SKM-1 treated with dmso at 0.1 percent for 144 hours (cell line): ENCODE results near the gene OLA1.

Experiments used
- DNase-seq: peaks from one replicate; lab custom pipeline; 2025; ENCODE audit not compliant: unreplicated experiment; lab: John Stamatoyannopoulos, UW

OLA1 gene

DNA sequence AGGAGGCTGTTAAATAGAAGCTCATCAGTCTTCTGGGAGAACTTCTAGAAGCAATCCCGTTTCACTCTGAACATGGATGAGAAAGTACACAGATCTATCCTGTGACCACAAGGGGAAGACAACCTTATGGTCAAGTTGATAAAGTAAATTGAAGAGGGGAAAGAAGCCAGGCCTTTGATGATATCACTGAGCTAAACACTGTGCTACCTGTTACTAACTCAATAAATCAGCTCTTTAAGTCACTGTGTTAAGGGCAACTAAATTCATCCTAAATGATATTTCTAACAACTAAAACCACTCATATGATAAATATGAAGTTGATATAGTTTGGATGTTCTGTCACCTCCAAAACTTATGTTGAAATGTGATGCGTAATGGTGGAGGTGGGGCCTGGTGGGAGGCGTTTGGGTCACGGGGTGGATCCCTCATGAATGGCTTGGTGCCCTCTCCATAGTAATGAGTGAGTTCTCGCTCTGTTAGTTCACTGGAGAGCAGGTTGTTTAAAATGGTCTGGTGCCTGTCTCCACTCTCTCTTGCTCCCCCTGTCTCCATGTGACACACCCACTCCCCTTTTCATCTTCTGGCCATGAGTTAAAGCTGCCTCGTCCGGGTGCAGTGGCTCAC lies 23.6 kb downstream of the OLA1 start:
- DNase-seq: no peak

DNA sequence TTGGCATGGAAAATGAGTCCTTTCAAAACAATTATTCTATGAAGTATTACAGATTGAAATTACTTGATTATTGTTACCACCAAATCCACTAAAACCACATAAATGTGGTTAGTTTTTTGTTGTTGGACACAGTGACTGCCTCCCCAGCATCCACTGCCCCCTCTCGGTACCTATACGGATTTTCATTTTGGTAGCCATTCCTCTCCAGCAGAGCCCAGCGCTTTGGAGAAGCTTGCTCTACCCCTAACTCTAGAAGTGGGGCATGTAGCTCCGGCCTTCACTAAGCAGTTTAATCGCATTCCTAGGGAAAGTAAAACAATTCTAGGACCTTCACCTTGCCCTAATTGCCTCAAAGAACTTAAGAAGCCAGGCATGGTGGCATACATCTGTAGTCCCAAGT lies 24.2 kb downstream of the OLA1 start:
- no peak for DNase-seq

DNA sequence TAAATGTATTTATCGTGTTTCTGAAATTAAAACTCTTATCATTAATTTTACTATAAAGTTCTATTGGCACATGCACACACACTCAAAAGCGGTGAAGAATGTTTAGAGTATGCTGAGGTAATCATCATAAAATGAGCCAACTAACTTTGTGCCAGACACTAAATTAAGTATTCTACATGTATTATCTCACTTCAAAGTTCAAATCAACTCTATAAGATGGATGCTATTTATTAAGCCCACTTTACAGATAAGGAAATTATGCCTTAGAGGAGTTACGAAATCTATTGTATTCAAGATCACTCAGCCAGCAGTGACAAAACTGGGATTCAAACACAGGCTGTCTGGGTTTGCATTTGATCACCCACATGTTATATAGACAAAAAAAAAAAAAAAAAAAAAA lies 24.9 kb downstream of the OLA1 start:
- DNase-seq: no peak

DNA sequence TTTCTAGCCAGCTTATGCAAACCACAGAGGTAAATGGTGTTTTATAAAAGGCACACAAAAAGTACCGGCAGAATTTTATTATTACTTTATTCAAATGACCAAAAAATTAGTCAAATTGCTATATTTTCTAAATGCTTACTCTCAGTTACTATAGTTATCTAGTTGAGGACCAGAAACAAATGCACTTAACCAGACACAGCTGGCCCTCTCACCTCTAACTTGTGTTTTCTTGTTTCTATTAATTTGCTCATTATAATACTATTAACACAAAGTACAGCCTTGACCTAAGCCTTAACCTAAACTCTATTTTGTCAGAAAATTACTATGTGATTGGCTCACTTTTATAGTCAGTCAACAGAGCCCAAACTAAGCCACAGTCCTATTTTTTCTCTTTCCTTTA lies 26.2 kb downstream of the OLA1 start:
- DNase-seq: no peak

DNA sequence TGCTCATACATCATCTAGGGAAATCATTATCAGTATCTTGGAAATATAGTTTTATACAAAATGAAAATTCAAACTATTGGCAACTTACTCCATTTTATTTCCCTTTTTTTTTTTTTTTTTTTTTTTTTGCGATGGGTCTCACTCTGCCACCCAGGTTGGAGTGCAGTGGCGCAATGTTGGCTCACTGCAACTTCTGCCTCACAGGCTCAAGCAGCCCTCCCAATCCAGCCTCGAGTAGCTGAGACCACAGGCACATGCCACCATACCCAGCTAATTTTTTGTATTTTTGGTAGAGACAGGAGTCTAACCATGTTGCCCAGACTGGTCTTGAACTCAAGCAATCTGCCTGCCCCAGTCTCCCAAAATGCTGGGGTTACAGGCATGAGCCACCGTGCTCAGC lies 29.0 kb downstream of the OLA1 start:
- no peak for DNase-seq

DNA sequence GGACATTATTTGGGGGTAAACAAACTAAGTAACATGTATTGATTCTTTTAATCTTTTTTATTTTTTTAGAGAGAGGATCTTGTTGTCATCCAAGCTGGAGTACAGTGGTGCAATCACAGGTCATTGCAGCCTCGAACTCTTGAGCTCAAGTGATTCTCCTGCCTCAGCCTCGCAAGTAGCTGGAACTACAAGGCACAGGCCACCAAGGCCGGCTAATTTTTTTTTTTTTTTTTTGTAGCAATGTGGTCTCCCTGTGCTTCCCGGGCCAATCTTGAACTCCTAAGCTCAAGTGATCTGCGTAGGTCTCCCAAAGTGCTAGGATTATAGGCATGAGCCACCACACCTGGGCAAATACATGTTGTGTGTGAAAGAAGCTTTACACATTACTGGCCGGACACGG lies 29.6 kb downstream of the OLA1 start:
- DNase-seq: no peak

DNA sequence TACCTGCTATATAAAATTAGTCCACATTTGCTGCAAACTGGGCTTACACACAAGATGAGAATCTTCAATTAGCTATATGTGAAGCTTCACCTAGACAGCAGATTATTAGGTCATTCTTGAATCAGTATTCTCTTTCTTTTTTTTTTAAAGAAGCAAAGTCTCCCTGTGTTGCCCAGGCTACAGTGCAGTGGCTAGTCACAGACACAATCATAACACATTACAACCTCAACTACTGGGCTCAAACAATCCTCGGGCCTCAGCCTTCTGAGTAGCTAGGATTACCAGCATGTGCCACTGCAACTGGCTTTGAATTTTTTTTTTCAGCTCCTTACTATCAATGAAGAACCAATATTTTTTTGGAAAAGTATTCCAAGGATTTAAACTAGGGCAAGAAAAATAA lies 30.5 kb downstream of the OLA1 start:
- DNase-seq: no peak

DNA sequence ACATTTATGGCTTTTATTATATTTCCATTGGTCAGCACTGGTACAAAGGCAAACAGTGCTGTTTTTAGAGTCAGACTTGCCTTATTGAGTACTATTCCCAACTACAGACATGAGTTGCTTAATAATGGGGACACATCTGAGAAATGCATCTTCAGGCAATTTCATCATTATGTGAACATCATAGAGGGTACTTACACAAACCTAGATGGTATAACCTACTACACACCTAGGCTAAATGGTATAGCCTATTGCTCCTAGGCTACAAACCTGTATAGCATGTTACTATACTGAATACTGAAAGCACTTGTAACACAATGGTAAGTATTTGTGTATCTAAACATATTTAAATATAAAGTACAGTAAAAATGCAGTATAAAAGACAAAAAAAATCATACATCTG lies 36.4 kb downstream of the OLA1 start:
- DNase-seq: no peak

DNA sequence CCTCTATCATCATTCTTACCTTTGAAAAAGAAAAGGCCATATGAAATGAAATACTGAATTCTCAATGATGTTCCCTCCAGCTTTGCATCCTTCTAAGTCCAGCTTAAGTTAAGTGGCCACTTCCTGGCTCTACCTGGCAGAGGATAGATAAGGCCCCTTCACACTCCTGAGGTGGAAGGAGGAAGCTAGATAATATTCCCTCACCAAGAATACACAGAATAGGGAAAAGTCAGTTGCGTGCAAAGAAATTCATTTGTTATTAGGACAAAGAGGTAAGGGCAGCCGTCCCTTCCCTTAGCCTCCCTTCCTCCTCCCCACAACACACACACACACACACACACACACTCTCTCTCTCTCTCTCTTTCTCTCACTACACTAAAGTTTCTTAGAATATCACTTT lies 37.5 kb downstream of the OLA1 start:
- DNase-seq: no peak

DNA sequence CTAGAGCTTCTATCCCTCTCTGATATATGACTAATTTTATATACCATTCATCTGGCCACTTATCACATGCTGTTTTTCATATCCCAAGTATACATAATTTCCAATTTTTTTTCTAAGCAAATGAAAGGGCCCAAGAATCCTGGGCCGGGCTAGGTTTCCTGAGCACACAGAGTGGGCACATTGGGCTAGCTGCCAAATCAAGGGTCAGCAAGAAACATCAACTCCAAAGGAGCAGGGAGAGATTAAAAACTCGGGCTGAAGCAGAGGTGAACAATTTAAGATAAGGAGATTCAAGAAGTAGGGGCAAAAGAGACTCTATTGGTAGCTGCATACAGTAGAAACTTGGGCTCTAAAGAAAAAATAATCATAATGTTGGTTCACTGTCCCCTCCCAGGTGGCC lies 39.0 kb downstream of the OLA1 start:
- DNase-seq: no peak

DNA sequence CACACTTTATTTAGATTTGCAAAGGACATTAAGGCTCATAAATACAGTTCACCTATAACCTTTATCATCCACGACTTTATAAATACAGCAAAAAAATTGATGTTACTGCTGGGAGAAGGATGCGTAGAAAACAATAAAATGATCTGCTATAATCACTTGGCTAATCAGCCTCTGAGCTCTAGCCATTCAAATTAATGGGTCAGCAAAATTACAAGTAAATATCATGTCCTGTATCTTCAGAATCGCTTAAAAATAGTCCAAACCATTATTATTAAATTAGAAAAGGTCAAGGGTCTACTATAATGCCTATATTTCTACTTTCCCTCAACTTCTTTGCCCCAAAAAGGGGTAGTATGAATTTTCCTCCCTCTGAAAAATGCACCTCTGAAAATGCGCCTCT lies 40.3 kb downstream of the OLA1 start:
- no peak for DNase-seq

DNA sequence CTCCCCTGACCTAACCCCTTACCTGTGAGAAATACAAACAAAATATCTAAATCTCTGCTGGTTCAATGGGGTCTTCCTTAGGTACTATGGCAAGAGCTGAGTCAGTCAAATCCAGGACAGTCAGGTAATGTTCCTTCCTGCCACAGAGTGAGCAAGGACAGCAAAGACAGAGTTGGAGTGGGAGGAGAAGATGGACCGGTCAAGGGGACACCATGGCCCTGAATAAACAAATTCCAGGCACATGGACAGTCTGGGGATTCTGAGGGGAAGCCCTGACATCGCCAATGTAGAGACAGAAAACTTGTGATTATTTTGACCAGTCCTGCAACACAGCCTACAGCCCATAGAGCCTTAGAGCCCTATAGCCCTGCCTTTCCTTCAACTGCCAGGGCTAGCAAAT lies 42.8 kb downstream of the OLA1 start:
- no peak for DNase-seq

DNA sequence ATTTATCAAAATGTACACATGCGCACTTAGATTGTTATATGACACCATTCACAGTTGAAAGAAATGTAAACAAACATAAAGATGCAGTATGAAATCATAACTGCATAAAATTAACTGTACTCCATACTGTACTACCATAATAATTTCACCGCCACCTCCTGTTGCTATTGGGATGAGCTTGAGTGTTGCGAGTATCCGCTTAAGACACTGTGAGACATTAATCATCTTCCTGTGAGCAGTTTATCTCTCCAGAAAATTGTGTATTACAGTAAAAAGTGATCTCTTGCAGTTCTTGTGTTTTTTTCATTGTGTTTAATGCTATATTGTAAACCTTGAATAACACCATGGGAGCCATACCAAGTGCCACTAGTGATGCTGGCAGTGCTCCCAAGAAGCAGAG lies 46.1 kb downstream of the OLA1 start:
- no peak for DNase-seq

DNA sequence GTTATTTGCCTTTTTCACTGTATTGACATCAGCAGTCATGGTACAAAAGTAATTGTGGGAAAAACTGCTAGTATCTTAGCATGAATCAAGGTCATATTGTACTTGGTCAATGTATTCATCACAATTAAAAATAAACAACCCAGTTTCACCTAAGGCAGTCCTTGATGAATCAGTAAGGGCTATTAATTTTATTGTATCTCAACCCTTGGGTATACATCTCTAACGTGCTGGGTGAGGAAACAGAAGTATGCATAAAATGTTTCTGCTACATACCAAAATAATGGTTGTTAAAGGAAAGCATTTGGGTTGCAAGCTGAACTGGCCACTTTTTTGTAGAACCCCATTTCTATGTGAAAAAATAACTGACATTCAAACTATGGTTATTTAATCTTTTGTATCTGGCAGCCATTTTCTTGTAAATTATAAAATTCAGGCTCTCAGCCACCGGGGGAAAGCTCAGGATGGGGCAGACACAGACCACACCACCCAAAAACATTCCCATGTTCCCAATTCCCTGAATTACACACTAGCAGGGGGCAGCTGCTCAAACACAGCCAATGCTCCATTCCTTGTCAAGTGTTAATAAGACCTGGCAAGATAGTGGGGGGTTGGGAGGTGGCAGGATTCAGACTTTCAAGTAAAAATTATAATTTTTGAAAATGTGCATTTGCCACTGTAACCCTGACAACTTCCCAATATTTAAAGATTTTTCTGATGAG lies 49.3 kb downstream of the OLA1 start:
- no peak for DNase-seq

DNA sequence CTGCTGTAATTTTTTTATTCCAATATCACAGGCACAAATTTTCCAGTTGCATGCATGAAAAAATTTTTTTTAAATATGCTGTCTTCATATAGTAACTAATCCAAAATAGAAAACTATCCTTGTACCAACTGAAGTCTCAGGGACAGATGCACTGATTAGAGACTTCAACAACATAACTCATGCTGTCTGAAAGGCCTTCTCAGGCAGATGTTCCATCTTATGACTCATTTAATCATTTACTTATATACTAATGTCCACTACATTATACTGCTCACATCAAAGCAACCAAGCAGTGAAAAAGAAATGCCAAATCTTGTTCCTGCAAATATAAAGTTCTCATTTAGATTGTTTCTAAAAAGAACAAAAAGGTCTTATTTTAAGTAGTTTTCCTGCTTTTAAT lies 53.1 kb downstream of the OLA1 start:
- no peak for DNase-seq

DNA sequence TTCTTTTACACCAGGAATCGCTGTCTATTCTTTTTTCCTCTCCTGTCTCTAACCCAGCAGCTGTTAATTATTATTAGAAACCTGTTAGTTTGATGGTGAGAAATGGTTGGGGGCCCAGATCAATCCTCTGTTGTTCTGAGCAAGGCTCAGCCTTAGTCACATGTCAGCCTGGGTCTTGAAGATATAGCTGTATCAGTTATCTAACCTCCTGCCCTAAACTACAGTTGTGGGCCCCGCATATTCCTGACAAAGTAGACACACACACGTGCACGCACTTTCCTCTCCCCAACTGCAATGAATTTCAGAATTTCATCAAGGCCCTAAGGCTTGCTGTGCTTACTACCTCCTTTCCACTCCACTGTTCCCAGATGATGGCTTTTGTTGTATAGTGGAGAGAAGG lies 54.6 kb downstream of the OLA1 start:
- no peak for DNase-seq

DNA sequence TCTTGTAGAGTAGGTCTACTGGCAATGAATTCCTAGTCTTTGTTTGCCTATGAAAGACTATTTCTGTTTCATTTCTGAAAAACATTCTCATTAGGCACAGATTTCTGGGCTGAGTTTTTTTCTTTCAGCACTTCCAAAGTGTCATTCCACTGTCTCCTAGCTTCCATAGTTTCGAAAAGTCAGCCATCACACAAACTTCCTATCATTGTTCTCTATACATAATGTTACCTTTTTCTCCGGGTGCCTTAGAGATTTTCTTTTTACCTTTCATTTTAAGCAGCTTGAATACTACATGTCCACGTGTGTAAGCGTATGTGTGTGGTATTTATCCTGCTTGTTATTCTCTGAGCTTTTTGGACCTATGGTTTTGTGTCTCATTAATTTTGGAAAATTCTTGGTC lies 55.7 kb downstream of the OLA1 start:
- no peak for DNase-seq

DNA sequence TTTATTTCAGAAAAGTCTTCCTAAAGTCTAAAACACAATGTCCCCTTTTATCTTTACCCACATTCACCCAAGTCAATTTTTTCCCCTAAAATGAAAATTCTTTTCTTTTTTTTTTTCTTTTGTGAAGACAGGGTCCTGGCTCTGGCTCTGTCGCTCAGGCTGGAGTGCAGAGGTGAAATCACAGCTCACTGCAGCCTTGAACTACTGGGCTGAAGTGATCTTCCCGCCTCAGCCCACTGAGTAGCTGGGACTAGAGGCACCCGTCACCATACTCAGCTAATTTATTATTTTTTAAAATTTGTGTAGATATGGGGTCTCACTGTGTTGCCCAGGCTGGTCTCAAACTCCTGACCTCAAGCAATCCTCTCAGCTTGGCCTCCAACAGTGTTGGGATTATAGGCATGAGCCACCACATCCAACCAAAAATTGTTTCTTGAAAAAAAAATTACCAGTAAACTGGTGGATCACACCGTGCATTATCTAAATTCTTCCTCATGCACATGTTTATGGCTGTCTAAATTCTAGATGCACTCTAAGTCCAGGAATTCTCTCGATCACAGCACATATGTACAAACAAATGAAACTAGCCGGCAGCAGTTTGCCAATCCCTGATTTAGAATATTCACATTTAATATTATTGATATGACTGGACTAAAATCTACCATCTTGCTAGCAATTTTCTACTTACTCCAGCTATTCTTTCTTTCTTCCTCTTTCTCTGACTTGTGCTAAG lies 56.8 kb downstream of the OLA1 start:
- DNase-seq: no peak

DNA sequence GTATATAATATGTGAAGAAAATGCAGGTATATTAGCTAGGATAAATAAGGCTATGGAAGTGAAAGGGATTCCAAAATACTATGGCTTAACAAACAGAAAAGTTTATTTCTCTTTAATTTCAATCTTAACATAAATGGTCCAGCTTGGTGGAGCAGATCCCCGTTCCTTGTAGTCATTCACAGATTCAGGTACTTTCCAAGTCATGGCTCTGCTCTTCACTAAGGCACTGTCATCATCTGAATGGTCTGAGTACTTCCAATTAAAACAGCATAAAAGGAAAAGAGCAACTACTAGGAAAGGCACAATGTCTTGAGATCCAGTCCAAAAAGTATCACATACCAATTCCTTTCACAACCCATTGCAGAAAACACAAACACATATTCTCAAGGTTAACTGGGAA lies 63.4 kb downstream of the OLA1 start:
- no peak for DNase-seq

DNA sequence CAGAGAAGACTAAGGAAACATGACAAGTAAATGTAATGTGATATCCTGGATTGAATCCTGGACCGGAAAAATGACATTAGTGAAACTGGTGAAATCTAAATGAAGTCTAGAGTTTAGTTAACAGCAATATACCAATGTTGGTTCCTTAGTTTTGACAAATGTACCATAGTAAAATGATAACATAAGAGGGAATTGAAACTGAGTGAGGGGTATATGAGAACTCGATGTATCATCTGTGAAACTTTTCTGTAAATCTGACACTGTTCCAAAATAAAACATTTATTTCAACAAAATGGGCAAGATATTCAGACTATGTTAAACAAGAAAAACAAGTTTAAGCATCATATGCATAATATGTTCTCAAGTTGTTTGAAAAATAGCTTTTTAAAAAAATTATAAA lies 63.8 kb downstream of the OLA1 start:
- no peak for DNase-seq

DNA sequence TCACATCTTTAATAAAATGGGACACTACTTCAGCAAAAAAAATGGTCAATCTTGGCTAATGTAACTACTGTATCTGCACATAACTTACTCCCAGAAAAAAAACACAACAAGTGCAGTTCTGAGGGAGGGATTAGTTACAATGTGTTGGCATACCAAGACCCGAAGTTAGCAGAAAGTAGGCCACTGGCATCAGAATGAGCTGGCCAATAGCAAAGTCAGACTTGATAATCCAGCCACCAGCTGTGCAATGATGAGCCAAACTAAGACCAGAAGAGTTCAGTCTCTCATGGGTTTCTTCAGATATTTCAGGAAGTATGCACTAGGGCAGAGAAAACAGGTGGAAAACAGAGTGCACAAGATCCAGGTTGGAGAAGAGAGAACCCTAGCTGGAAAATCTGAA lies 65.3 kb downstream of the OLA1 start:
- no peak for DNase-seq

DNA sequence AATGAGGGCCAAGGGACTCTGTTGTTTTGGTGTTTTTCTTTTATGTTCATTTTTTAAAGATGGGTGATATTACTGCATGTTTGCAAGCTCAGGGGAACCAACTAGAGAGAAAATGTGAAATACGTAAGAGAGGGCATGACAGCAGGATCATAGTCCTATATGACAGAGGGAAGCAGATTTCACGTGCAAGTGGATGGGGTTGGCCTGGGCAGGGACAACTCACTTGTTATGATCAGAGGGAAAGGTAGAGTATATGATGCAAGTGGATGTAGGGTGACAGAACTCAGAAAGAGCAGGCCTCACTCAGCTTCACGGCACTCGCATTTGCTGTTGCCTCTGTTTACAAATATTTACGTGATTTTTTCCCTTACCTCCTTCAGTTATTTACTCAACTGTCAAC lies 67.0 kb downstream of the OLA1 start:
- no peak for DNase-seq
